ENCODE measurements around the gene PPAN.

Gene PPAN

DNA sequence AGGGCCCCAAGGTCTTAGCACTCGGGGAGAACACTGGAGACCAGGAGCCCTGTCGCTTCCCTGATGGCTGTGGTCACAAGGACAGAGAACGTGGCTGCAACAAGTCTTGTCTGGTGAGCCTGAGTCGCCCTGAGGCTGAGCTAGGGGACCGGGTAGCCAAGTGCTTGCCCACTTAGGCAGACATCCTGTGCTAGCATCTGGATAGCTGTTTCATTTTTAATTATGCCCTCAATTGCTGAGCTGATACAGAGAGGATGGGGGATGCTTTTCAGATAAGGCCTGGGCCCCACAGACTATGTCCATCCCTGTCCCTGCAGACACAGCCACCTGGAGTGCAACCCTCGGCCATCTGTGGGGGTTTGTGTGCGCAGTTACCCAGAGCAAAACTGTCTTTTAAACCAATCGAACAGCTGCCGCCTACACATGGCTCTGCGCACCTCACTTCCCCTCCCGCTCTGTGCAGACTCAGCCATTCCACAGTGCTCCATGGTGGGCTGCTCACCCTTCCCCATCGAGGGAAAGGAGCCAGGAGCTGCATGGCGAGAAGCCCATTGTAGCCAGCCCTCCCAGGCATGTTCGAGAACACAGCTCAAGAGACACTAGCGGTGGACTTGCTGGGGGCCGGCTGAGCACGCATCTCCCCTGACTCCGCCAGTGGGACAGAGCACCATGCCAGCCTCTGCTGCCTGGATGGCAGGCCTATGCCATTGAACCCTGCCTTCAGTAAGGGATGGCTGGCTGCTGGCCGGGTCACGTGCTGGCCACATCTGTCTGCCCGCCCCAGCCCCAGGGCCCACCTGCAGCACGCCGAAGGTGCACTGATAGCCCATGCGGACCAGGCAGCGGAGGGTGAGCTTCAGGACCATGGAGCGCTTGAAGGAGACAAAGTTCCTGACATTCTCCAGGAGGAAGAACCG lies 33.0 kb downstream of the PPAN start:
- TF ChIP-seq SUZ12 (IDR thresholded peaks at IDR 0.05) (no peak), FOXM1 (IDR thresholded peaks at IDR 0.05; ENCODE audit: borderline replicate concordance) (no peak), ELF4 (IDR thresholded peaks at IDR 0.05) (no peak), FOXA1 (IDR thresholded peaks at IDR 0.05) (no peak), ZNF384 (IDR thresholded peaks at IDR 0.05) (no peak), NFRKB (IDR thresholded peaks at IDR 0.05) (no peak), TARDBP (IDR thresholded peaks at IDR 0.05) (no peak), HDGF (IDR thresholded peaks at IDR 0.05; ENCODE audit: borderline replicate concordance) (no peak), CTBP1 (IDR thresholded peaks at IDR 0.05; ENCODE audit: borderline replicate concordance) (no peak), L3MBTL2 (conservative IDR thresholded peaks at IDR 0.05) (no peak), SP1 (IDR thresholded peaks at IDR 0.05) (no peak), FOXK2 (IDR thresholded peaks at IDR 0.05) (no peak), BHLHE40 (IDR thresholded peaks at IDR 0.05; ENCODE audit: borderline replicate concordance) (no peak), ARNT (IDR thresholded peaks at IDR 0.05) (no peak), LEF1 (IDR thresholded peaks at IDR 0.05; ENCODE audit: borderline replicate concordance) (no peak)
- TF ChIP-seq, protein P1, sequence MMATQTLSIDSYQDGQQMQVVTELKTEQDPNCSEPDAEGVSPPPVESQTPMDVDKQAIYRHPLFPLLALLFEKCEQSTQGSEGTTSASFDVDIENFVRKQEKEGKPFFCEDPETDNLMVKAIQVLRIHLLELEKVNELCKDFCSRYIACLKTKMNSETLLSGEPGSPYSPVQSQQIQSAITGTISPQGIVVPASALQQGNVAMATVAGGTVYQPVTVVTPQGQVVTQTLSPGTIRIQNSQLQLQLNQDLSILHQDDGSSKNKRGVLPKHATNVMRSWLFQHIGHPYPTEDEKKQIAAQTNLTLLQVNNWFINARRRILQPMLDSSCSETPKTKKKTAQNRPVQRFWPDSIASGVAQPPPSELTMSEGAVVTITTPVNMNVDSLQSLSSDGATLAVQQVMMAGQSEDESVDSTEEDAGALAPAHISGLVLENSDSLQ (IDR thresholded peaks at IDR 0.05), result no peak
- CTCF ChIA-PET, result no interaction called here
- POLR2A ChIA-PET, result no interaction called here
- DNase-seq (ENCODE audit: extremely low spot score), result no peak

DNA sequence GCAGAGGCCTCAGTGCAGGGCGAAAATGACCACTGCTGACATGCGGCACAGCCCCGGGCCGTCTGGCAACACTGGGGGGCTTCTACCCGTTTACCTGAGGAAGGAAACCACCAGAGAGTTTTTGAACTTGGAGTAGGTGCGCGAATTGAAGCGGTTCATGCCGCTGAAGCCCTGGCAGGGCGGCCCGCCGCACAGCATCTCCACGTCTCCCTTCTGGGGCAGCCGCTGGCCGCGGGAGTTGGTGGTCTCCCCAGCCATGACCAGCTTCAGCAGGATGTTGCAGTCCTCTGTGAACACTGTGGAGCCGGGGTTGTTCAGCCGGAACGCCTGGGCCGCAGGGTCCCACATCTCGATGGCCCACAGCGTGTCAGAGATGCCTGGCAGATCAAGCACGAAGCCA lies 33.8 kb downstream of the PPAN start:
- ChIA-PET POLR2A (no interaction called here), CTCF (no interaction called here)
- DNase-seq (ENCODE audit: extremely low spot score), result no peak
- no peak for TF ChIP-seq SUZ12 (IDR thresholded peaks at IDR 0.05)

DNA sequence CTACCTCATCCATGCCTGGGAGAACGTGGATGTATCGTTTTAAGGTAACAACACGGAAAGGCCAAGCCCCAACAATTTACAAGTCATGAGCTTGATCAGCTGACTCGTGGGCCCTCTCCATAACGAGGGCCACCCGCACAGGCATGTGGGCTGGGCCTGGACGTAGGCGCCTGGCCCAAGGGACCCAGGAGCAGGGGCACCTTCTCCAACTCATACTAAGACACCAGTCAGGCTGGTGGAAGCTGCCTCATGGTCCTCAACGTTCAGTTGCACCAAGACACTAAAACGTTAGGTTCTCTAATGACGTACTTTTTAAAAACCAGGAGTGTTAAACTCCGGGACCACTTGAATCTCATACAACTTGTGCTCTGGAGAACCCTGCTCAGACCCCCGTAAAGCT lies 35.3 kb downstream of the PPAN start:
- TF ChIP-seq, protein P1 (IDR thresholded peaks at IDR 0.05), result no peak
- no peak for TF ChIP-seq ZNF384 (IDR thresholded peaks at IDR 0.05)
- no peak for TF ChIP-seq NFRKB (IDR thresholded peaks at IDR 0.05)
- no peak for TF ChIP-seq FOXA1 (IDR thresholded peaks at IDR 0.05)
- no peak for TF ChIP-seq ARNT (IDR thresholded peaks at IDR 0.05)
- TF ChIP-seq FOXK2 (IDR thresholded peaks at IDR 0.05), result no peak
- no peak for TF ChIP-seq TARDBP (IDR thresholded peaks at IDR 0.05)
- no peak for TF ChIP-seq FOXM1 (IDR thresholded peaks at IDR 0.05; ENCODE audit: borderline replicate concordance)
- TF ChIP-seq SP1 (IDR thresholded peaks at IDR 0.05), result no peak
- TF ChIP-seq HDGF (IDR thresholded peaks at IDR 0.05; ENCODE audit: borderline replicate concordance), result no peak
- no peak for TF ChIP-seq CTBP1 (IDR thresholded peaks at IDR 0.05; ENCODE audit: borderline replicate concordance)
- TF ChIP-seq BHLHE40 (IDR thresholded peaks at IDR 0.05; ENCODE audit: borderline replicate concordance), result no peak
- no peak for TF ChIP-seq SUZ12 (IDR thresholded peaks at IDR 0.05)
- no peak for TF ChIP-seq ELF4 (IDR thresholded peaks at IDR 0.05)
- TF ChIP-seq LEF1 (IDR thresholded peaks at IDR 0.05; ENCODE audit: borderline replicate concordance), result no peak
- CTCF ChIA-PET, result no interaction called here
- POLR2A ChIA-PET, result no interaction called here
- no peak for DNase-seq (ENCODE audit: extremely low spot score)

DNA sequence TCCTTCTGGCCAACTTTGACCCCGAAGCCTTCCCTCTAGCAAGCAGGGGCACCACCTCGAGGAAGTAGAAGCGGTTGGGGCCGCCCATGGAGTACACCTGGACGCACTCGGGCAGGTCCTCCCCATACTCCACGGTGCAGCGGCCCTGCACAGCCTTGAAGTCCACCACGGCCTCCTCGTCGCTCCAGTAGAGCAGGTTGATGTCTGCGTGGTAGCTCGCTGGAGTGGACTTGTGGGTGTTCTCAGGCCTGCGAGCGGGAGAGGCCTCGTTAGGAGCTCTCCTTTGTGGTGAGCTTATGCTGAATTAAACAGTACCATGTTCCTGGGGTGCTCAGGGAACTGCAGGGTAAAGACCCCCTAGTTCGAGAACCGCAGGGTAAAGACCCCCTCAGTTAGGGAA lies 35.8 kb downstream of the PPAN start:
- POLR2A ChIA-PET, result no interaction called here
- CTCF ChIA-PET, result no interaction called here
- no peak for DNase-seq (ENCODE audit: extremely low spot score)
- no peak for TF ChIP-seq ARNT (IDR thresholded peaks at IDR 0.05)
- TF ChIP-seq, protein P1 (IDR thresholded peaks at IDR 0.05), result no peak
- no peak for TF ChIP-seq BHLHE40 (IDR thresholded peaks at IDR 0.05; ENCODE audit: borderline replicate concordance)
- no peak for TF ChIP-seq FOXK2 (IDR thresholded peaks at IDR 0.05)
- TF ChIP-seq HDGF (IDR thresholded peaks at IDR 0.05; ENCODE audit: borderline replicate concordance), result no peak
- no peak for TF ChIP-seq TARDBP (IDR thresholded peaks at IDR 0.05)
- no peak for TF ChIP-seq ELF4 (IDR thresholded peaks at IDR 0.05)

DNA sequence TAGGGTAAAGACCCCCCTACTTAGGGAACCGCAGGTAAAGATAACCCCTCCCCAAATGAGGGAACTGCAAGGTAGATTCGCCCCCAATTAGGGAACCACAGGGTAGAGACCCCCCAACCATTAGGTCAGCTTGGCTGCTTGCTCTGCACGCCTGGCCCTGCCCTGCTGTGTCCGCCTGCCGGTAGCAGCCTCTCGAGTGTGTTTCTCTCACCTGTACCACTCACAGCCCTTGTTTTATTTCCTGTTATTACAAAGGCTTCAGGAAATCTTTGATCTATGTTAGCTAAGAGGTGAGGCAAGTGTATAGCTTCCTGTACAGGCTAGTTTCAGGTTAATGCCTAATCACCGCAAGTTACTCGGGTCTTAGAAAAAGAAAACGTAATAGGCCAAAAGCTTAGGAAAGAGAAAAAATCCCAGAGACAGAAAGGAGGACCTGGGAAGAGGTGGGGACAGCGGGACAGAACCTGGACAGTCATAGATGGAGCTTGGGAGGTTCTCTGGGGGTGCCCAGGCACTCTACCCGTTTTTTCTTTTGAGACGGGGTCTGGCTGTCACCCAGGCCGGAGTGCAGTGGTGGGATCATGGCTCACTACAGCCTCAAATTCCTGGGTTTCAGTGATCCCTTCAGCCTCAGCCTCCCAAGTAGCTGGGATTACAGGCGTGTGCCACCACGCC lies 36.7 kb downstream of the PPAN start:
- TF ChIP-seq HDGF (IDR thresholded peaks at IDR 0.05; ENCODE audit: borderline replicate concordance), result no peak
- TF ChIP-seq ZNF384 (IDR thresholded peaks at IDR 0.05), result no peak
- TF ChIP-seq L3MBTL2 (conservative IDR thresholded peaks at IDR 0.05), result no peak
- TF ChIP-seq SUZ12 (IDR thresholded peaks at IDR 0.05), result no peak
- no peak for TF ChIP-seq TARDBP (IDR thresholded peaks at IDR 0.05)
- no peak for TF ChIP-seq FOXK2 (IDR thresholded peaks at IDR 0.05)
- TF ChIP-seq ELF4 (IDR thresholded peaks at IDR 0.05), result no peak
- no peak for TF ChIP-seq FOXM1 (IDR thresholded peaks at IDR 0.05; ENCODE audit: borderline replicate concordance)
- TF ChIP-seq LEF1 (IDR thresholded peaks at IDR 0.05; ENCODE audit: borderline replicate concordance), result no peak
- TF ChIP-seq NFRKB (IDR thresholded peaks at IDR 0.05), result no peak
- TF ChIP-seq, protein P1 (IDR thresholded peaks at IDR 0.05), result no peak
- TF ChIP-seq BHLHE40 (IDR thresholded peaks at IDR 0.05; ENCODE audit: borderline replicate concordance), result no peak
- no peak for TF ChIP-seq CTBP1 (IDR thresholded peaks at IDR 0.05; ENCODE audit: borderline replicate concordance)
- no peak for TF ChIP-seq FOXA1 (IDR thresholded peaks at IDR 0.05)
- TF ChIP-seq SP1 (IDR thresholded peaks at IDR 0.05), result no peak
- no peak for TF ChIP-seq ARNT (IDR thresholded peaks at IDR 0.05)
- POLR2A ChIA-PET, result interaction anchor here (1.0 kb wide), 1 partner anchor 52 kb away, joined by 4 read pairs; the partner anchor contains the start of gene DNMT1
- CTCF ChIA-PET, result interaction anchor here (0.8 kb wide), 1 partner anchor 31 kb away, joined by 6 read pairs; the partner anchor contains the start of gene P2RY11
- no peak for DNase-seq (ENCODE audit: extremely low spot score)
